ENCODE results near the gene TMEM233.
"Not testable (repeated sequence)": the region's sequence is repeated elsewhere in the genome, so short reads cannot be mapped to it uniquely, and the experiment has no call there.

TMEM233 gene

GRCh38 chr12:119594772-119595445 is 1.3 kb downstream of the TMEM233 start:
- DNase-seq = no peak
- no peaks in the 10 kb centered on the region for H3K9me3 Mint-ChIP-seq

GRCh38 chr12:119598159-119598558 is 4.6 kb downstream of the TMEM233 start:
- Mint-ChIP-seq H3K4me1 (peaks cover 26% of the 10 kb centered on the region), H3K9me3 (no peaks in the 10 kb centered on the region), H3K27me3 (peaks cover 76% of the 10 kb centered on the region), H3K4me3 (no peak overlapping the region), H3K27ac (no peak overlapping the region)
- DNase-seq (no peak), ATAC-seq (no peak)

More at GRCh38 chr12:119594772-119595445, 1.3 kb downstream of the TMEM233 start:
- Mint-ChIP-seq H3K27ac (no peak overlapping the region), H3K4me3 (peak overlapping the region; percentile 24 to 56), H3K27me3 (peaks cover 87% of the 10 kb centered on the region), H3K4me1 (peaks cover 26% of the 10 kb centered on the region)
- no peak for ATAC-seq

GRCh38 chr12:119601877-119602733 is 8.5 kb downstream of the TMEM233 start:
- H3K27me3 Mint-ChIP-seq = peaks cover 57% of the 10 kb centered on the region
- no peak overlapping the region for H3K4me3 Mint-ChIP-seq
- no peak overlapping the region for H3K27ac Mint-ChIP-seq
- DNase-seq = no peak
- no peaks in the 10 kb centered on the region for H3K9me3 Mint-ChIP-seq
- no peak for ATAC-seq
- no peaks in the 10 kb centered on the region for H3K4me1 Mint-ChIP-seq

GRCh38 chr12:119602734-119603094 is 9.1 kb downstream of the TMEM233 start:
- ATAC-seq = no peak

GRCh38 chr12:119603767-119604166 is 10.2 kb downstream of the TMEM233 start:
- ATAC-seq (no peak), DNase-seq (no peak)
- H3K4me3 Mint-ChIP-seq = no peak overlapping the region
- peaks cover 52% of the 10 kb centered on the region for H3K27me3 Mint-ChIP-seq
- no peak overlapping the region for H3K27ac Mint-ChIP-seq
- H3K4me1 Mint-ChIP-seq = no peaks in the 10 kb centered on the region
- peaks cover 6% of the 10 kb centered on the region in 2 donors for H3K9me3 Mint-ChIP-seq

More at GRCh38 chr12:119602734-119603094, 9.1 kb downstream of the TMEM233 start:
- H3K4me1 Mint-ChIP-seq = no peaks in the 10 kb centered on the region
- no peaks in the 10 kb centered on the region for H3K9me3 Mint-ChIP-seq
- DNase-seq = no peak
- H3K27ac Mint-ChIP-seq = no peak overlapping the region
- no peak overlapping the region for H3K4me3 Mint-ChIP-seq
- H3K27me3 Mint-ChIP-seq = peaks cover 55% of the 10 kb centered on the region

GRCh38 chr12:119609358-119609757 is 15.8 kb downstream of the TMEM233 start:
- H3K4me3 Mint-ChIP-seq = no peak overlapping the region
- H3K9me3 Mint-ChIP-seq = peaks cover 18 to 27% of the 10 kb centered on the region in 2 donors
- H3K27me3 Mint-ChIP-seq = peaks cover 42% of the 10 kb centered on the region
- DNase-seq (no peak), ATAC-seq (no peak)
- H3K27ac Mint-ChIP-seq = no peak overlapping the region
- no peaks in the 10 kb centered on the region for H3K4me1 Mint-ChIP-seq

GRCh38 chr12:119613319-119613936 is 19.9 kb downstream of the TMEM233 start:
- Mint-ChIP-seq H3K27ac (no peak overlapping the region), H3K4me3 (no peak overlapping the region), H3K4me1 (no peaks in the 10 kb centered on the region), H3K27me3 (peaks cover 24% of the 10 kb centered on the region), H3K9me3 (peaks cover 22 to 31% of the 10 kb centered on the region in 2 donors)
- ATAC-seq (no peak), DNase-seq (no peak)

- Mint-ChIP-seq H3K4me1 (no peaks in the 10 kb centered on the region), H3K27ac (no peak overlapping the region), H3K4me3 (no peak overlapping the region), H3K27me3 (peaks cover 21% of the 10 kb centered on the region), H3K9me3 (peaks cover 22 to 28% of the 10 kb centered on the region in 2 donors)
- no peak for ATAC-seq
- no peak for DNase-seq
These were observed 21.1 kb downstream of the TMEM233 start for GRCh38 chr12:119614705-119615104.

- no peak overlapping the region for H3K4me3 Mint-ChIP-seq
- H3K4me1 Mint-ChIP-seq = no peaks in the 10 kb centered on the region
- DNase-seq (no peak), ATAC-seq (no peak)
- peaks cover 14 to 17% of the 10 kb centered on the region in 2 donors for H3K9me3 Mint-ChIP-seq
- no peak overlapping the region for H3K27ac Mint-ChIP-seq
- peaks cover 22% of the 10 kb centered on the region for H3K27me3 Mint-ChIP-seq
These were observed 22.2 kb downstream of the TMEM233 start for GRCh38 chr12:119615518-119616475.

- peaks cover 36% of the 10 kb centered on the region for H3K27me3 Mint-ChIP-seq
- H3K4me1 Mint-ChIP-seq = not testable (repeated sequence)
These were observed 24.8 kb downstream of the TMEM233 start for GRCh38 chr12:119618328-119618896.

GRCh38 chr12:119620490-119620889 is 26.9 kb downstream of the TMEM233 start:
- H3K9me3 Mint-ChIP-seq = peaks cover 14 to 16% of the 10 kb centered on the region in 2 donors
- no peak overlapping the region for H3K4me3 Mint-ChIP-seq
- H3K4me1 Mint-ChIP-seq = no peaks in the 10 kb centered on the region
- H3K27me3 Mint-ChIP-seq = peaks cover 36% of the 10 kb centered on the region
- DNase-seq = no peak
- ATAC-seq = no peak
- H3K27ac Mint-ChIP-seq = no peak overlapping the region

More at GRCh38 chr12:119618328-119618896, 24.8 kb downstream of the TMEM233 start:
- DNase-seq, H3K4me3 Mint-ChIP-seq, ATAC-seq, H3K27ac Mint-ChIP-seq: not testable (repeated sequence)
- H3K9me3 Mint-ChIP-seq = peaks cover 14 to 16% of the 10 kb centered on the region in 2 donors

- H3K9me3 Mint-ChIP-seq = peaks cover 12 to 16% of the 10 kb centered on the region in 2 donors
- no peak for DNase-seq
- no peak overlapping the region for H3K27ac Mint-ChIP-seq
- H3K4me3 Mint-ChIP-seq = no peak overlapping the region
- peaks cover 46% of the 10 kb centered on the region for H3K27me3 Mint-ChIP-seq
- ATAC-seq = no peak
- no peaks in the 10 kb centered on the region for H3K4me1 Mint-ChIP-seq
These were observed 28.3 kb downstream of the TMEM233 start for GRCh38 chr12:119621878-119622277.

- H3K27me3 Mint-ChIP-seq = peaks cover 44% of the 10 kb centered on the region
- H3K27ac Mint-ChIP-seq = no peak overlapping the region
- ATAC-seq = no peak
These were observed 31.4 kb downstream of the TMEM233 start for GRCh38 chr12:119624966-119625365.

GRCh38 chr12:119627019-119627643 is 33.6 kb downstream of the TMEM233 start:
- DNase-seq (no peak), ATAC-seq (no peak)
- Mint-ChIP-seq H3K9me3 (no peaks in the 10 kb centered on the region), H3K27me3 (peaks cover 41% of the 10 kb centered on the region), H3K4me1 (no peaks in the 10 kb centered on the region), H3K4me3 (no peak overlapping the region), H3K27ac (no peak overlapping the region)

More at GRCh38 chr12:119624966-119625365, 31.4 kb downstream of the TMEM233 start:
- H3K4me1 Mint-ChIP-seq = no peaks in the 10 kb centered on the region
- H3K4me3 Mint-ChIP-seq = no peak overlapping the region
- DNase-seq = no peak
- no peaks in the 10 kb centered on the region for H3K9me3 Mint-ChIP-seq
